ENCODE measurements around the gene PNMA8B.
A peak's percentile ranks its signal among the peaks of the same experiment; 100 is the strongest.

The PNMA8B gene

GRCh38 chr19:46486358-46486757 lies 9.3 kb downstream of the PNMA8B start:
- DNase-seq, result no peak

GRCh38 chr19:46484656-46485055 lies 11.0 kb downstream of the PNMA8B start:
- no peak for DNase-seq

GRCh38 chr19:46482631-46483030 lies 13.0 kb downstream of the PNMA8B start:
- no peak for DNase-seq

GRCh38 chr19:46481947-46482346 lies 13.7 kb downstream of the PNMA8B start:
- DNase-seq, result no peak

- DNase-seq, result no peak
Measured at GRCh38 chr19:46481223-46481848, 14.3 kb downstream of the PNMA8B start.

GRCh38 chr19:46480415-46480814 lies 15.3 kb downstream of the PNMA8B start:
- no peak for DNase-seq

- DNase-seq, result no peak
Measured at GRCh38 chr19:46478356-46478986, 17.2 kb downstream of the PNMA8B start.

- no peak for DNase-seq
Measured at GRCh38 chr19:46475986-46476385, 19.7 kb downstream of the PNMA8B start.

GRCh38 chr19:46474211-46474610 lies 21.5 kb downstream of the PNMA8B start:
- DNase-seq, result no peak

GRCh38 chr19:46472592-46472991 lies 23.1 kb downstream of the PNMA8B start:
- no peak for DNase-seq

GRCh38 chr19:46471811-46472543 lies 23.7 kb downstream of the PNMA8B start:
- DNase-seq, result no peak

GRCh38 chr19:46471116-46471733 lies 24.4 kb downstream of the PNMA8B start, which contains the start of gene PNMA8A:
PNMA8A (minus strand) TSS chr19:46471563; CDS start chr19:46471035, 528 bp downstream.
- DNase-seq, result no peak

GRCh38 chr19:46470376-46470775 lies 25.3 kb downstream of the PNMA8B start:
- no peak for DNase-seq

GRCh38 chr19:46469541-46470185 lies 26.0 kb downstream of the PNMA8B start:
- DNase-seq, result no peak

- peak; percentile 37 for DNase-seq
Measured at GRCh38 chr19:46466536-46467196, 29.0 kb downstream of the PNMA8B start.

GRCh38 chr19:46463516-46463915 lies 32.2 kb downstream of the PNMA8B start:
- DNase-seq, result no peak

- DNase-seq, result no peak
Measured at GRCh38 chr19:46461537-46461936, 34.1 kb downstream of the PNMA8B start.

- no peak for DNase-seq
Measured at GRCh38 chr19:46460981-46461380, 34.7 kb downstream of the PNMA8B start.

- no peak for DNase-seq
Measured at GRCh38 chr19:46460055-46460454, 35.6 kb downstream of the PNMA8B start.

- DNase-seq, result no peak
Measured at GRCh38 chr19:46456930-46457329, 38.7 kb downstream of the PNMA8B start.

- DNase-seq, result no peak
Measured at GRCh38 chr19:46454244-46454643, 41.4 kb downstream of the PNMA8B start.

- no peak for DNase-seq
Measured at GRCh38 chr19:46453661-46454060, 42.0 kb downstream of the PNMA8B start.

- DNase-seq, result no peak
Measured at GRCh38 chr19:46452186-46452585, 43.5 kb downstream of the PNMA8B start.

Data from stimulated activated CD8-positive, alpha-beta memory T cell treated with anti-CD3 and anti-CD28 coated beads, Interleukin-4, amount 100 ng/mL, for 48 hours (primary cell).